Loucy (cell line): ENCODE results near the gene CSN2.

Experiments used
- CTCF ChIP-seq: fragments of 200-600 bp; sonication (generic); conservative IDR thresholded peaks from 2 replicates; pipeline ENCODE4 v1.5.1; 2014; ENCODE audit warnings: mild to moderate bottlenecking, antibody characterized with exemption, low read length
- EZH2phosphoT487 ChIP-seq: fragments of 200-600 bp; IDR thresholded peaks from 2 replicates; pipeline ENCODE4 v1.6.1; 2018; ENCODE audit warnings: antibody characterized with exemption, mild to moderate bottlenecking, moderate library complexity, borderline replicate concordance

- no peak for TF ChIP-seq CTCF
- no peak for TF ChIP-seq EZH2phosphoT487
These were observed 33.9 kb upstream of the CSN2 start for GRCh38 chr4:69999420-69999819.
